ENCODE results near the gene SMPD4.
A peak's percentile ranks its signal among the peaks of the same experiment; 100 is the strongest.
"Not testable (repeated sequence)": the region's sequence is repeated elsewhere in the genome, so short reads cannot be mapped to it uniquely, and the experiment has no call there.

SMPD4 gene

GRCh38 chr2:130181325-130181879 is at the start of gene SMPD4:
TSS of gene SMPD4 (minus strand) at chr2:130181602. CDS start at chr2:130176592, 5,010 bp downstream.
- TF ChIP-seq CTCF (IDR thresholded peaks at IDR 0.05; ENCODE audit: low read depth, low read length) = no peak
- DNase-seq (ENCODE audit: low read depth, low spot score) = peak; percentile 97
- H3K4me3 ChIP-seq (ENCODE audit: low read depth, low read length) = peak within 1 kb of the TSS; percentile 95
- in situ Hi-C loops (cut with HindIII; ENCODE audit: low sequenced_read_pairs) = no loop called here

- H3K4me3 ChIP-seq (ENCODE audit: low read depth, low read length); in situ Hi-C loops (cut with HindIII; ENCODE audit: low sequenced_read_pairs); DNase-seq (ENCODE audit: low read depth, low spot score): not testable (repeated sequence)
Observed at GRCh38 chr2:130230907-130231306, 49.5 kb upstream of the SMPD4 start.

- H3K4me3 ChIP-seq (ENCODE audit: low read depth, low read length); DNase-seq (ENCODE audit: low read depth, low spot score); in situ Hi-C loops (cut with HindIII; ENCODE audit: low sequenced_read_pairs): not testable (repeated sequence)
Observed at GRCh38 chr2:130230376-130230775, 49.0 kb upstream of the SMPD4 start.

- DNase-seq (ENCODE audit: low read depth, low spot score) = peak; percentile 34
- in situ Hi-C loops (cut with HindIII; ENCODE audit: low sequenced_read_pairs) = not testable (repeated sequence)
- peak overlapping the region; percentile 12 for H3K4me3 ChIP-seq (ENCODE audit: low read depth, low read length)
Observed at GRCh38 chr2:130229161-130229510, 47.7 kb upstream of the SMPD4 start.

GRCh38 chr2:130228467-130229160 is 47.2 kb upstream of the SMPD4 start:
- in situ Hi-C loops (cut with HindIII; ENCODE audit: low sequenced_read_pairs); DNase-seq (ENCODE audit: low read depth, low spot score); H3K4me3 ChIP-seq (ENCODE audit: low read depth, low read length): not testable (repeated sequence)

- H3K4me3 ChIP-seq (ENCODE audit: low read depth, low read length); in situ Hi-C loops (cut with HindIII; ENCODE audit: low sequenced_read_pairs); DNase-seq (ENCODE audit: low read depth, low spot score): not testable (repeated sequence)
Observed at GRCh38 chr2:130228005-130228404, 46.6 kb upstream of the SMPD4 start.

GRCh38 chr2:130222523-130222922 is 41.1 kb upstream of the SMPD4 start:
- in situ Hi-C loops (cut with HindIII; ENCODE audit: low sequenced_read_pairs); DNase-seq (ENCODE audit: low read depth, low spot score); H3K4me3 ChIP-seq (ENCODE audit: low read depth, low read length): not testable (repeated sequence)

GRCh38 chr2:130220505-130220904 is 39.1 kb upstream of the SMPD4 start:
- H3K4me3 ChIP-seq (ENCODE audit: low read depth, low read length); DNase-seq (ENCODE audit: low read depth, low spot score); in situ Hi-C loops (cut with HindIII; ENCODE audit: low sequenced_read_pairs): not testable (repeated sequence)

GRCh38 chr2:130219147-130219546 is 37.7 kb upstream of the SMPD4 start:
- H3K4me3 ChIP-seq (ENCODE audit: low read depth, low read length); in situ Hi-C loops (cut with HindIII; ENCODE audit: low sequenced_read_pairs); DNase-seq (ENCODE audit: low read depth, low spot score): not testable (repeated sequence)

GRCh38 chr2:130207051-130207450 is 25.6 kb upstream of the SMPD4 start:
- in situ Hi-C loops (cut with HindIII; ENCODE audit: low sequenced_read_pairs); DNase-seq (ENCODE audit: low read depth, low spot score); H3K4me3 ChIP-seq (ENCODE audit: low read depth, low read length): not testable (repeated sequence)

- in situ Hi-C loops (cut with HindIII; ENCODE audit: low sequenced_read_pairs); H3K4me3 ChIP-seq (ENCODE audit: low read depth, low read length); DNase-seq (ENCODE audit: low read depth, low spot score): not testable (repeated sequence)
Observed at GRCh38 chr2:130203150-130203549, 21.7 kb upstream of the SMPD4 start.

GRCh38 chr2:130202518-130202917 is 21.1 kb upstream of the SMPD4 start:
- DNase-seq (ENCODE audit: low read depth, low spot score); in situ Hi-C loops (cut with HindIII; ENCODE audit: low sequenced_read_pairs); H3K4me3 ChIP-seq (ENCODE audit: low read depth, low read length): not testable (repeated sequence)

All from astrocyte of the spinal cord (primary cell).